ENCODE measurements around the gene RGS6.

The RGS6 gene

DNA sequence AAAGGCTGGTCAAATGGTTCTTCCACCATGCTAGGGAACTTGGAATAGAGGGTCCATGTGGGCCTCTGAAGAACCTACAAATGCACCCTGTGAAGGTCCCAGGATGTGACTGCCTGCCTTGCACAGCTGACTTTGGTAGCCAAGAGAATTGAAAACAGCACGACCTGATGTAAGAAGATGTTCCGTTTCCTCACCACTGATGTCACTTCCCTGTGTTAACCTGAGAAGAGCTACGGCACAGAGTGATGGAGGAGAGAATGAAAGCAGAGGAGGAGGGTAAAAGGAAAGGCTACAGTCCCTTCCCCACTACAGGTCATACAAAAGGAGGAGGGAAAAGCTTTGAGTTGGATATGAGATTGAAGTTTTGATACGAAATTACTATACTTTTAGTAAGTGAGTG, 328.8 kb downstream of the RGS6 start:
- no peak for DNase-seq (ENCODE audit: extremely low read depth, low read depth)
- TF ChIP-seq, protein P1, sequence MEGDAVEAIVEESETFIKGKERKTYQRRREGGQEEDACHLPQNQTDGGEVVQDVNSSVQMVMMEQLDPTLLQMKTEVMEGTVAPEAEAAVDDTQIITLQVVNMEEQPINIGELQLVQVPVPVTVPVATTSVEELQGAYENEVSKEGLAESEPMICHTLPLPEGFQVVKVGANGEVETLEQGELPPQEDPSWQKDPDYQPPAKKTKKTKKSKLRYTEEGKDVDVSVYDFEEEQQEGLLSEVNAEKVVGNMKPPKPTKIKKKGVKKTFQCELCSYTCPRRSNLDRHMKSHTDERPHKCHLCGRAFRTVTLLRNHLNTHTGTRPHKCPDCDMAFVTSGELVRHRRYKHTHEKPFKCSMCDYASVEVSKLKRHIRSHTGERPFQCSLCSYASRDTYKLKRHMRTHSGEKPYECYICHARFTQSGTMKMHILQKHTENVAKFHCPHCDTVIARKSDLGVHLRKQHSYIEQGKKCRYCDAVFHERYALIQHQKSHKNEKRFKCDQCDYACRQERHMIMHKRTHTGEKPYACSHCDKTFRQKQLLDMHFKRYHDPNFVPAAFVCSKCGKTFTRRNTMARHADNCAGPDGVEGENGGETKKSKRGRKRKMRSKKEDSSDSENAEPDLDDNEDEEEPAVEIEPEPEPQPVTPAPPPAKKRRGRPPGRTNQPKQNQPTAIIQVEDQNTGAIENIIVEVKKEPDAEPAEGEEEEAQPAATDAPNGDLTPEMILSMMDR (IDR thresholded peaks at IDR 0.05; ENCODE audit: low read depth, low read length), result no peak

DNA sequence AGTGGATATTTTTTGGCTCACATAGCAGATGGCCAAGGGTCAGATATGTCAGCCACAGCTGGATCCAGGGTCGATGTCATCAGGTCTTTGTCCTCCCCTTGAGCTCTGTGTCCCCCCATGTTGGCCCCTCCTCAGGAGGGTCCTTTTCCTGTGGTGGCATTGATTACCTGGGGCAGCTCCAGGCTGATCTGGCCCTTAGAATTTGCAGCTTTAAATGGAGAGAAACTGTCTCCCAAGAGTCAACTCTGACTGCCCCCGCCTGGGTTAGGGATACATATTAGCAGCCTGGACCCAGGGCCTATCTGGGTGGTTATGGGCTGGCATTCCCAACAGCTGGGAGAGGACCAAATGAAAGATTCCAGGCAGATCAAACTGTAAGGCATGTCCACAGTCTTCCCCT, 330.5 kb downstream of the RGS6 start:
- TF ChIP-seq, protein P1 (IDR thresholded peaks at IDR 0.05; ENCODE audit: low read depth, low read length), result no peak
- no peak for DNase-seq (ENCODE audit: extremely low read depth, low read depth)

DNA sequence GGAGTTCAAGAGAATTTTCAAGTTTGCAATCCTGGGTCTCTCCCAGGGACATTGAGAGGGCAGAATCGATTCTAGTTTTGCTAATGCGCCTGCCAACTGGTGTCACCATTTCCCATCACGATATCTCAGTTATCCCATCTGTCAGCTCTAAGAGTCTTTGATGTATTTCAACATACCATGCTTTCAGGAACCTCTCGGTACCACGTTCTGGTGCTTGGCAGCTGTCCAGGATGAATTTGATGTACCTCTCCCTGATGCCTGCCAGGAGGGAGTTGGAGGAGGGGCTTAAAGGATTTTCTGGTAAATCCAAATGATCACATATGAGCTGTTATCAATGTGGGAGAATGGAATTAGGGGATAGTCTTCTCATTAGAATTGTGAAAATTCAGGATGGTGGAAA, 332.5 kb downstream of the RGS6 start:
- TF ChIP-seq, protein P1 (IDR thresholded peaks at IDR 0.05; ENCODE audit: low read depth, low read length), result no peak
- no peak for DNase-seq (ENCODE audit: extremely low read depth, low read depth)

DNA sequence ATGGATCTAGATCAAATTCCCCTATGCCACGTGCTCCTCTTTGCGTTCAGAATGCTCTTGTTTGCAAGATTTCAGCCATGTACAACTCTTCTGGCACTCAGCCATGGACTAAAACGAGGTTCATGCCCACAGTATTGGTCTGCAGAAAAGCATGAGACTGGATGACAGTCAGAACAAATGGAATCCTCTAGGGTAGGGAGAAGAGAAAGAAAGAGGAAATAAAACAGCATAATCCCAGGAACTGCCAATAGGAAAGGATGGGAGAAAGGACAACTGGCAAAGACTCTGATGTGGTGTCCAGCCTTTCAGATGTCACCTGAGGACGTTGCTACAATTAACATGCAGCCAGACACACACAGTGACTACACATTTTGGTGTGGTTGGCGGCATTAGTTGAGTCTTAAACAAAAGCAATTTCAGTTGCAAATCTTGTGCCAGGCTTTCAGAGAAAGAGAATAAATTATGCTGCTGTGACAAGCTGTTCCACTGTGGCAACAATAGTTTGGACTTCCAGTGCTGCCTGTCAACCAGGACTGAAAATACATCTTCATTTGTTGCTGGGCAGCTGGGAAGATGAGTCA, 338.0 kb downstream of the RGS6 start:
- no peak for DNase-seq (ENCODE audit: extremely low read depth, low read depth)
- TF ChIP-seq, protein P1 (IDR thresholded peaks at IDR 0.05; ENCODE audit: low read depth, low read length), result no peak

DNA sequence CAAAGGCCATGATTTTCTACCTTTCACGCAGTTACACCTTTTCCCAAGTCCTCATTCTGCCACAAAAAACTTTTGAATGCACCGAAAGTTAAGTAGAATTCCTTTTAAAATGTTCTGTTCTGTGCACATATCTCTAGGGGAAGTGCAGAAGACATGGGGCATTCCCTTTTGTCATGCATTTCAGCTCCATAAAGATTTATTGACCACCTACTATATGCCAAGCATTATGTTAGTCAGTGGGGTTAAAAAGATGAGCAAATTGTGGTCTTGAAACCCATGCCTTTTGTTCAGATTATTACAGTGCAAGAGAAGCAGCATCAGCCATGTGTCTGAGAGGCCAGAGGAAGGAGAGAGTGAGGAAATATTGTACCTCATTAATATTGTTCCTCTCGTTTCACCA, 338.5 kb downstream of the RGS6 start:
- DNase-seq (ENCODE audit: extremely low read depth, low read depth), result no peak
- TF ChIP-seq, protein P1 (IDR thresholded peaks at IDR 0.05; ENCODE audit: low read depth, low read length), result no peak

DNA sequence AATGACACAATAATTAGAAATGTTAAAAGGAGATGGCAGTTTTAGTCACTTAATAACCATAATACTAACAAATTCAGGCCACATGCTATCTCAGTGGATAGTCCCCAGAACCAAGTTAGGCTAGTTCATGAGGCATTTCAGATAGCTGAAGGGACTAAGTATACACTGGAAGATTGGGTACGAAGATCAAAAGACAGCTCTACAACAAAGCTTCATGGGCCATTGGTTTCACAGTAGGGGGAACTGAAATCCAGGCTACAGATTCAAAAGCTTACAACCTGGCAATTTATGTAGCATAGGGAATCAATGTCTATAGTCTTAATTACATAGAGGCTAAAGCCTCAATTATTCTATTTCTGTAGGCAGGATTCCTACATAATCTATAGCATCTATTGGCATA, 343.0 kb downstream of the RGS6 start:
- DNase-seq (ENCODE audit: extremely low read depth, low read depth), result no peak
- TF ChIP-seq, protein P1 (IDR thresholded peaks at IDR 0.05; ENCODE audit: low read depth, low read length), result no peak

DNA sequence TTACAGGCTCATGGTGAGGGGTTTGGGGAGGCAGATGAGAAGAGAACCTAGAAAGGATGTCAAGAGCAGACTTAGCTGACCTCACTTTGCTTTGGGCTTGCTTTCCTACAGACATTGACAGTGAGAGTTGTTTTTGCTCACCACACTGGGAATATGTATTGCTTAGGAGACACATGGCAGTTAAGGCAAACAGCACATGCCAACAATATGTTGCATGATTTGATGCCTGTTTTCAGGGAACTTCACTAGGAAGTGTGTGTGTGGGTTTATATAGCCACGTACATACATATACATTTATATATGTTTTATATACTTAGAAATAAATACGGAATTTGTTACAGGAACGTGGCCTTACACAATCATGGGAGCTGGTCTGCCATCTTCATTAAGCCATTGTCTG, 346.1 kb downstream of the RGS6 start:
- no peak for DNase-seq (ENCODE audit: extremely low read depth, low read depth)
- TF ChIP-seq, protein P1 (IDR thresholded peaks at IDR 0.05; ENCODE audit: low read depth, low read length), result no peak
